Neural cell (in vitro differentiated cells): ENCODE measurements around the gene DENND5B. TPM values are rescaled to one million over a fixed set of nuclear protein-coding genes. Genes with fewer than 3 reads are reported as not detected.
"Not testable (repeated sequence)": the region's sequence is repeated elsewhere in the genome, so short reads cannot be mapped to it uniquely, and the experiment has no call there.

Experiments used
- H2AFZ ChIP-seq: fragments of 200-600, 300-800 bp; sonication (generic), shearing (Covaris generic); 2 replicates; pipeline ENCODE4 v1.6.0; 2014; ENCODE audit warnings: low read depth, mild to moderate bottlenecking, antibody characterized with exemption, low read length, moderate library complexity
- H3F3A ChIP-seq: fragments of 200-600 bp; shearing (Covaris generic); 2 replicates; pipeline ENCODE4 v1.6.1; 2016; ENCODE audit warnings: mild to moderate bottlenecking, moderate library complexity, mixed read lengths, antibody characterized with exemption, low read length; ENCODE audit not compliant: insufficient read depth, poor library complexity, severe bottlenecking
- H3K27ac ChIP-seq: fragments of 200-600, 300-800 bp; sonication (generic), shearing (Covaris generic); 2 replicates; pipeline ENCODE4 v1.5.1; 2014; ENCODE audit warnings: mild to moderate bottlenecking, low read length, moderate library complexity
- H3K27me3 ChIP-seq: fragments of 300-800, 200-600 bp; sonication (generic), shearing (Covaris generic); 2 replicates; pipeline ENCODE4 v1.6.0; 2014; ENCODE audit warnings: mild to moderate bottlenecking, low read depth, low read length, moderate library complexity; ENCODE audit not compliant: insufficient read depth
- H3K36me3 ChIP-seq: fragments of 300-800, 200-600 bp; sonication (generic), shearing (Covaris generic); 2 replicates; pipeline ENCODE4 v1.5.1; 2014; ENCODE audit warnings: mild to moderate bottlenecking, antibody characterized with exemption, low read length, moderate library complexity; ENCODE audit not compliant: insufficient read depth
- H3K4me2 ChIP-seq: fragments of 300-800, 200-600 bp; sonication (generic), shearing (Covaris generic); 2 replicates; pipeline ENCODE4 v1.6.0; 2014; ENCODE audit warnings: mild to moderate bottlenecking, low read length
- H3K4me3 ChIP-seq: fragments of 300-800, 200-600 bp; sonication (generic), shearing (Covaris generic); 2 replicates; pipeline ENCODE4 v1.5.1; 2014; ENCODE audit warnings: mild to moderate bottlenecking, low read length, moderate library complexity
- H3K79me2 ChIP-seq: fragments of 200-600 bp; shearing (Covaris generic); replicated peaks from 2 replicates; pipeline ENCODE4 v1.6.0; 2014; ENCODE audit warnings: mild to moderate bottlenecking, low read length, moderate library complexity; ENCODE audit not compliant: insufficient read depth
- H3K9ac ChIP-seq: fragments of 300-800, 200-600 bp; sonication (generic), shearing (Covaris generic); 2 replicates; pipeline ENCODE4 v1.6.1; 2016; ENCODE audit warnings: mild to moderate bottlenecking, low read length, mixed read lengths
- H3K9me2 ChIP-seq: fragments of 200-600 bp; shearing (Covaris generic); 2 replicates; pipeline ENCODE4 v1.6.1; 2016; ENCODE audit warnings: mild to moderate bottlenecking, low read length, mixed read lengths; ENCODE audit not compliant: insufficient read depth
- H3K9me3 ChIP-seq: fragments of 200-600, 300-800 bp; sonication (generic), shearing (Covaris generic); 2 replicates; pipeline ENCODE4 v1.6.1; 2016; ENCODE audit warnings: mild to moderate bottlenecking, mixed run types, low read length, moderate library complexity, mixed read lengths
- H4K20me1 ChIP-seq: fragments of 200-600 bp; shearing (Covaris generic); 2 replicates; pipeline ENCODE4 v1.6.1; 2016; ENCODE audit warnings: mild to moderate bottlenecking, mixed run types; ENCODE audit not compliant: insufficient read depth
- EP300 ChIP-seq: fragments of 450-650 bp; conservative IDR thresholded peaks from 2 replicates; pipeline ENCODE4 v1.6.1; 2014; ENCODE audit warnings: antibody characterized with exemption, mild to moderate bottlenecking, moderate library complexity; ENCODE audit not compliant: poor library complexity, severe bottlenecking
- EZH2 ChIP-seq: fragments of 200-600, 300-800 bp; shearing (Covaris generic), sonication (generic); IDR thresholded peaks from 2 replicates; pipeline ENCODE4 v1.6.1; 2014; ENCODE audit warnings: antibody characterized with exemption, low read length, borderline replicate concordance, mild to moderate bottlenecking; ENCODE audit not compliant: insufficient read depth, poor library complexity, severe bottlenecking
- MXI1 ChIP-seq: fragments of 450-650 bp; conservative IDR thresholded peaks from 2 replicates; pipeline ENCODE4 v1.6.1; 2014; ENCODE audit warnings: antibody characterized with exemption, mild to moderate bottlenecking; ENCODE audit not compliant: poor library complexity, severe bottlenecking
- POLR2AphosphoS5 ChIP-seq: IDR thresholded peaks from 2 replicates; pipeline ENCODE4 v1.6.1; 2012
- RAD21 ChIP-seq: fragments of 450-650 bp; conservative IDR thresholded peaks from 2 replicates; pipeline ENCODE4 v1.6.1; 2014; ENCODE audit warnings: antibody characterized with exemption, mild to moderate bottlenecking, moderate library complexity
- SMC3 ChIP-seq: fragments of 450-650 bp; conservative IDR thresholded peaks from 2 replicates; pipeline ENCODE4 v1.6.1; 2014; ENCODE audit warnings: antibody characterized with exemption, mild to moderate bottlenecking, moderate library complexity; ENCODE audit not compliant: poor library complexity
- TAF1 ChIP-seq: IDR thresholded peaks from 2 replicates; pipeline ENCODE4 v1.6.1; 2012; ENCODE audit warnings: low read depth
- polyA plus RNA-seq: library from polyadenylated mRNA; depleted of rRNA; stranded (reverse); fragments of >200 nt; gene quantifications from 2 replicates; pipeline ENCODE4 v1.2.3, GENCODE V29; 2014
- TF ChIP-seq, protein P1 (sequence below): IDR thresholded peaks from 2 replicates; pipeline ENCODE4 v1.6.1; 2012; ENCODE audit warnings: borderline replicate concordance
- TF ChIP-seq, protein P2 (sequence below): fragments of 450-650 bp; IDR thresholded peaks from 2 replicates; pipeline ENCODE4 v1.5.1; 2014; ENCODE audit warnings: antibody characterized with exemption, mild to moderate bottlenecking, moderate library complexity; ENCODE audit not compliant: poor library complexity, severe bottlenecking

The DENND5B gene
- polyA plus RNA-seq, 1 donor from 2014 or later, result 23.8 TPM

DNA sequence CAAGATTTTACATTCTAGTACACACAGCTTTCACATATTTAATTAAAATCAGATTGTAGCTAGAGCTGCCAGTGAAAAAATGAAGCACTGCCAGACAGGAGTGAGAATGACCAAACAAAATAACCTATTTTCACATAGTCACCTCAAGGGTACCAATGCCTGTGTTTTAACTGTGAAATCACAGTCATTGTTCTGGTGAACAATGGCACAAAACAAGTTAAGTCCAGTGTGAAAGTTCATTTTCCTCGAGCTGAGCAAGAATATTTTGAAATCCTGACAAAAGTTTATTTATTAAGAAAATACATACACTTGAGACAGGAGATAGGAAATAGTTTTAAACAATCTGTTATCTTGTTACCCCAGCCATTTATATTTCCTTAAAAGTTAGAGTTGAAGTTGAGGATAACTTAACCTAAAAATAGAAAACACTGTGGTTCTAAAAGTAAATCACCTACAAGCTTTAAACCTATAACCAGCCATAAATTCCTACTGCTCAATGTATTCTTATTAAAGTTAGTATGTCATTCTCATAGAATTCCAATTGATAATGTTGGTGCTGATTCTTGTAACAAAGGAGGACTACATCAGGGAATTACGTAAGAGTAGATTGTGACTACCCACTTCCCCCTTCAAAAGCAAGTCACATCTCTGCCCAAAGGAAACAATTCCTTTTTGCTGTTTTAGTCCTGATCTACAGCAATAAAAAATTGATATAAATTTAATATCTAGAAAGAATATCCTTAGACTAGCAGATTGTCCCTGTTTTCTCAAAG is 15.9 kb downstream of the DENND5B start:
- Histone ChIP-seq H3K36me3 (no peaks in the 10 kb centered on the region), H3K4me3 (no peak overlapping the region), H3K27ac (no peak overlapping the region), H3K9me2 (no peaks in the 10 kb centered on the region), H3F3A (peaks cover 4% of the 10 kb centered on the region), H3K27me3 (no peaks in the 10 kb centered on the region), H3K4me2 (no peak overlapping the region), H3K9ac (no peak overlapping the region), H3K79me2 (peaks cover 69% of the 10 kb centered on the region), H2AFZ (no peak overlapping the region), H3K9me3 (no peaks in the 10 kb centered on the region), H4K20me1 (no peaks in the 10 kb centered on the region)
- TF ChIP-seq, protein P1, sequence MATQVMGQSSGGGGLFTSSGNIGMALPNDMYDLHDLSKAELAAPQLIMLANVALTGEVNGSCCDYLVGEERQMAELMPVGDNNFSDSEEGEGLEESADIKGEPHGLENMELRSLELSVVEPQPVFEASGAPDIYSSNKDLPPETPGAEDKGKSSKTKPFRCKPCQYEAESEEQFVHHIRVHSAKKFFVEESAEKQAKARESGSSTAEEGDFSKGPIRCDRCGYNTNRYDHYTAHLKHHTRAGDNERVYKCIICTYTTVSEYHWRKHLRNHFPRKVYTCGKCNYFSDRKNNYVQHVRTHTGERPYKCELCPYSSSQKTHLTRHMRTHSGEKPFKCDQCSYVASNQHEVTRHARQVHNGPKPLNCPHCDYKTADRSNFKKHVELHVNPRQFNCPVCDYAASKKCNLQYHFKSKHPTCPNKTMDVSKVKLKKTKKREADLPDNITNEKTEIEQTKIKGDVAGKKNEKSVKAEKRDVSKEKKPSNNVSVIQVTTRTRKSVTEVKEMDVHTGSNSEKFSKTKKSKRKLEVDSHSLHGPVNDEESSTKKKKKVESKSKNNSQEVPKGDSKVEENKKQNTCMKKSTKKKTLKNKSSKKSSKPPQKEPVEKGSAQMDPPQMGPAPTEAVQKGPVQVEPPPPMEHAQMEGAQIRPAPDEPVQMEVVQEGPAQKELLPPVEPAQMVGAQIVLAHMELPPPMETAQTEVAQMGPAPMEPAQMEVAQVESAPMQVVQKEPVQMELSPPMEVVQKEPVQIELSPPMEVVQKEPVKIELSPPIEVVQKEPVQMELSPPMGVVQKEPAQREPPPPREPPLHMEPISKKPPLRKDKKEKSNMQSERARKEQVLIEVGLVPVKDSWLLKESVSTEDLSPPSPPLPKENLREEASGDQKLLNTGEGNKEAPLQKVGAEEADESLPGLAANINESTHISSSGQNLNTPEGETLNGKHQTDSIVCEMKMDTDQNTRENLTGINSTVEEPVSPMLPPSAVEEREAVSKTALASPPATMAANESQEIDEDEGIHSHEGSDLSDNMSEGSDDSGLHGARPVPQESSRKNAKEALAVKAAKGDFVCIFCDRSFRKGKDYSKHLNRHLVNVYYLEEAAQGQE, result no peak
- no peak for TF ChIP-seq SMC3

DNA sequence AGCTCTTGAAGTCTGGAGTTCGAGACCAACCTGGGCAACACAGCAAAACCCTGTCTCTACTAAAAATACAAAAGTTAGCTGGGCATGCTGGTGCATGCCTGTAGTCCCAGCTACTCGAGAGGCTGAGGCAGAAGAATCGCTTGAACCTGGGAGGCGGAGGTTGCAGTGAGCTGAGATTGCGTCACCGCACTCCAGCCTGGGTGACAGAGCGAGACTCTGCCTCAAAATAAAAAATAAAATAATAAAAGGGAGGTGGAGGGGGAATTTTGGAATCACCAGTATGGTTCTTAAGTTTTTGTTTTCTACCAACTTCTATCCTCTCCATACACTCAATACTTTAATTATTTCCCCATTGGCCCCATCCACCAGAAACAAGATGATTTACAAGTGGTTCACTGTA is 16.6 kb downstream of the DENND5B start:
- H3K9me3 ChIP-seq, H3K4me2 ChIP-seq, H4K20me1 ChIP-seq, H3K27ac ChIP-seq, H3F3A ChIP-seq, H3K9me2 ChIP-seq, H3K4me3 ChIP-seq, H3K9ac ChIP-seq, H3K36me3 ChIP-seq, H3K27me3 ChIP-seq, H2AFZ ChIP-seq: not testable (repeated sequence)
- peaks cover 70% of the 10 kb centered on the region for H3K79me2 ChIP-seq

DNA sequence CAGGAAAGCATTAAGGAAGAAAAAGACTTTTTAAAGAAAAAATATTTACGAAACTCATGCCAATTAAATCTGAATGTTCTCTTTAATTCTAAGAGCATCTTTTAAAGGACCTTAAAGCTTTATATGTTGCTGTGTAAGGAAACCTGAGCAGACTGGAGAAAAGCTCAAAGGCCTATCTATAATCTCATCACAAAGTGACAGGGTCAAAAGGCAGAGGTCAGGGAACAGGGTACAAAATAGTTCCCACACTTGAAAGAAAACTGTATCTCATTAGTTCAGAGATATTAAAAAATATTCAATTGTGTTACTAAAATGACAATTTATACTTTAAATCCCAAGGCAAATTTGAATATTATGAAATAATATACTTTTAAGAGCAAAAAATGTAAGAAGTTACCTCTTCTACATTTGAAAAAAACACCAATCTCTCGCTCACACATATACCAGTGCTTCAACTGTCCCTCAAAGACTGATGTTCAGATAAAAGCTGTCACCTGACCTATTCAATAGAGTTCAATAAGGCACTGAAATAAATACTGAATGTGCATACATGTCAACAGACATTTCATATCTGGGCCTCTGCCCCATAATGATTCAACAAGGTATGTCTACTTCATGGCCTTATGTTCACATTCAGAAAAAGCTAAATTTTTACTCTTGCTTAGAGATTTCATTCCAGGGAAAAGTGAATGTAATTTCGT is 17.9 kb downstream of the DENND5B start:
- Histone ChIP-seq H3K4me3 (no peak overlapping the region), H3K4me2 (no peak overlapping the region), H4K20me1 (no peaks in the 10 kb centered on the region), H3K9me2 (no peaks in the 10 kb centered on the region), H3K27ac (no peak overlapping the region), H3F3A (peaks cover under 1% of the 10 kb centered on the region), H3K79me2 (peaks cover 71% of the 10 kb centered on the region), H3K9ac (no peak overlapping the region), H2AFZ (no peak overlapping the region), H3K27me3 (no peaks in the 10 kb centered on the region), H3K36me3 (no peaks in the 10 kb centered on the region), H3K9me3 (no peaks in the 10 kb centered on the region)
- TF ChIP-seq EP300 (no peak), EZH2 (no peak), TAF1 (no peak), RAD21 (no peak), SMC3 (no peak), POLR2AphosphoS5 (no peak), MXI1 (no peak)
- TF ChIP-seq, protein P1, result no peak
- TF ChIP-seq, protein P2, sequence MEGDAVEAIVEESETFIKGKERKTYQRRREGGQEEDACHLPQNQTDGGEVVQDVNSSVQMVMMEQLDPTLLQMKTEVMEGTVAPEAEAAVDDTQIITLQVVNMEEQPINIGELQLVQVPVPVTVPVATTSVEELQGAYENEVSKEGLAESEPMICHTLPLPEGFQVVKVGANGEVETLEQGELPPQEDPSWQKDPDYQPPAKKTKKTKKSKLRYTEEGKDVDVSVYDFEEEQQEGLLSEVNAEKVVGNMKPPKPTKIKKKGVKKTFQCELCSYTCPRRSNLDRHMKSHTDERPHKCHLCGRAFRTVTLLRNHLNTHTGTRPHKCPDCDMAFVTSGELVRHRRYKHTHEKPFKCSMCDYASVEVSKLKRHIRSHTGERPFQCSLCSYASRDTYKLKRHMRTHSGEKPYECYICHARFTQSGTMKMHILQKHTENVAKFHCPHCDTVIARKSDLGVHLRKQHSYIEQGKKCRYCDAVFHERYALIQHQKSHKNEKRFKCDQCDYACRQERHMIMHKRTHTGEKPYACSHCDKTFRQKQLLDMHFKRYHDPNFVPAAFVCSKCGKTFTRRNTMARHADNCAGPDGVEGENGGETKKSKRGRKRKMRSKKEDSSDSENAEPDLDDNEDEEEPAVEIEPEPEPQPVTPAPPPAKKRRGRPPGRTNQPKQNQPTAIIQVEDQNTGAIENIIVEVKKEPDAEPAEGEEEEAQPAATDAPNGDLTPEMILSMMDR, result no peak
